K562 treated with DMSO at 1 percent for 48 hours (cell line): Measurements from ENCODE around the gene PRAMEF20. TPM values are rescaled to one million over a fixed set of nuclear protein-coding genes. Genes with fewer than 3 reads are reported as not detected.

Experiments used
- total RNA-seq: library from RNA; unstranded; fragments of 300-600 nt; gene quantifications from 2 replicates; pipeline ENCODE4 v1.2.3, GENCODE V29; 2022; ENCODE audit warnings: low replicate concordance; ENCODE audit errors: extremely low read depth

PRAMEF20 gene
- total RNA-seq, result not detected in 2 replicates

GRCh38 chr1:13410150-13410549 is at the start of gene PRAMEF20:
TSS of gene PRAMEF20 (plus strand) at chr1:13410450. CDS start at chr1:13416355, 5,905 bp downstream.

DNA sequence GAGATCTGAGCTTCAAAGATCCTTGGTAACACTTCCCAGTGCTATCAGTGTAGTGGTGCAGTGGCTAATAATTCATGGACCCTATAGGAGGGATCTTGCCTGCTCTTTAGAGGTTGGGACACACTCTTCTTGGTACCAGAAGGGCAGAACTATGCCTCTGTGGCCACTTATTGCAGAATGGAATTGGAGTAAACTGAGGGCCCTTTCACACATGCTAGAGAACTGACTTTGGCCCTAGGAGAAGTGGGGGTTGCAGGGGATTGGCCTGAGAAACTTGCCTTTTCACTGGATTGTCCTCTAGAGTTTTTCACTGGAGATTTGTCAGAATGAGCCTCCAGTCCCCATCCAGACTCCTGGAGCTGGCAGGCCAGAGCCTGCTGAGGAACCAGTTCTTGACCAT is 20.9 kb upstream of the PRAMEF20 start, which contains the start of gene PRAMEF17:
Gene PRAMEF17 (plus strand): TSS at position 301 of the 400 bp plus-strand sequence. CDS start 26 bp downstream, at position 327.

Other genes starting within 250 kb of the PRAMEF20 start
- not detected in 2 replicates for gene HNRNPCL4, start 244.8 kb upstream of the PRAMEF20 start, total RNA-seq
- gene PRAMEF9, start 238.6 kb upstream of the PRAMEF20 start, total RNA-seq, result not detected in 2 replicates
- not detected in 2 replicates for gene PRAMEF13, start 209.0 kb upstream of the PRAMEF20 start, total RNA-seq
- not detected in 2 replicates for gene PRAMEF18, start 184.3 kb upstream of the PRAMEF20 start, total RNA-seq
- not detected in 2 replicates for gene PRAMEF5, start 156.3 kb upstream of the PRAMEF20 start, total RNA-seq
- gene PRAMEF8, start 125.3 kb upstream of the PRAMEF20 start, total RNA-seq, result not detected in 2 replicates
- gene PRAMEF33, start 106.9 kb upstream of the PRAMEF20 start, total RNA-seq, result not detected in 2 replicates
- gene PRAMEF15, start 94.9 kb upstream of the PRAMEF20 start, total RNA-seq, result not detected in 2 replicates
- not detected in 2 replicates for gene PRAMEF14, start 63.3 kb upstream of the PRAMEF20 start, total RNA-seq
- not detected in 2 replicates for gene PRAMEF19, start 38.5 kb upstream of the PRAMEF20 start, total RNA-seq
- not detected in 2 replicates for gene PRAMEF17, start 20.8 kb upstream of the PRAMEF20 start, total RNA-seq
- gene LRRC38, start 103.6 kb downstream of the PRAMEF20 start, total RNA-seq, result not detected in 2 replicates
- not detected in 2 replicates for gene PDPN, start 173.4 kb downstream of the PRAMEF20 start, total RNA-seq